Measurements from ENCODE around the gene CDKN2B-AS1. TPM values are rescaled to one million over a fixed set of nuclear protein-coding genes. Genes with fewer than 3 reads are reported as not detected.
"Not testable (repeated sequence)": the region's sequence is repeated elsewhere in the genome, so short reads cannot be mapped to it uniquely, and the experiment has no call there.

The CDKN2B-AS1 gene
- under 1 TPM in 2 of 4 donors, not detected in 2; 0.72 to 0.93 TPM for total RNA-seq

DNA sequence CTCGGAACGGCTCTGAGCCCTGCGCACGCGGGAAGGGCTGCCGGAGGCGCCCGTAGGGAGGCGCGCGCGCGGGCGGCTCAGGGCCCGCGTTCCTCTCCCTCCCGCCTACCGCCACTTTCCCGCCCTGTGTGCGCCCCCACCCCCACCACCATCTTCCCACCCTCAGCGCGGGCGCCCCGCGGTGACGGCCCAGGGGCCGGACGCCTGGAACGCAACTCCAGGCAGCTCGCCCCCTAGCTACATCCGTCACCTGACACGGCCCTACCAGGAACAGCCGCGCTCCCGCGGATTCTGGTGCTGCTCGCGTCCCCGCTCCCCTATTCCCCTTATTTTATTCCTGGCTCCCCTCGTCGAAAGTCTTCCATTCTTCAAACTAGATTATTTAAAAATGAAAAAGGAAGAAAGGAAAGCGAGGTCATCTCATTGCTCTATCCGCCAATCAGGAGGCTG is at the start of gene CDKN2B-AS1:
Gene CDKN2B-AS1, plus strand, starts transcription at position 236 of the 450 bp plus-strand sequence.
- TF ChIP-seq, protein P1, sequence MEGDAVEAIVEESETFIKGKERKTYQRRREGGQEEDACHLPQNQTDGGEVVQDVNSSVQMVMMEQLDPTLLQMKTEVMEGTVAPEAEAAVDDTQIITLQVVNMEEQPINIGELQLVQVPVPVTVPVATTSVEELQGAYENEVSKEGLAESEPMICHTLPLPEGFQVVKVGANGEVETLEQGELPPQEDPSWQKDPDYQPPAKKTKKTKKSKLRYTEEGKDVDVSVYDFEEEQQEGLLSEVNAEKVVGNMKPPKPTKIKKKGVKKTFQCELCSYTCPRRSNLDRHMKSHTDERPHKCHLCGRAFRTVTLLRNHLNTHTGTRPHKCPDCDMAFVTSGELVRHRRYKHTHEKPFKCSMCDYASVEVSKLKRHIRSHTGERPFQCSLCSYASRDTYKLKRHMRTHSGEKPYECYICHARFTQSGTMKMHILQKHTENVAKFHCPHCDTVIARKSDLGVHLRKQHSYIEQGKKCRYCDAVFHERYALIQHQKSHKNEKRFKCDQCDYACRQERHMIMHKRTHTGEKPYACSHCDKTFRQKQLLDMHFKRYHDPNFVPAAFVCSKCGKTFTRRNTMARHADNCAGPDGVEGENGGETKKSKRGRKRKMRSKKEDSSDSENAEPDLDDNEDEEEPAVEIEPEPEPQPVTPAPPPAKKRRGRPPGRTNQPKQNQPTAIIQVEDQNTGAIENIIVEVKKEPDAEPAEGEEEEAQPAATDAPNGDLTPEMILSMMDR (IDR thresholded peaks at IDR 0.05) = no peak
- DNase-seq (ENCODE audit: low spot score) = no peak

DNA sequence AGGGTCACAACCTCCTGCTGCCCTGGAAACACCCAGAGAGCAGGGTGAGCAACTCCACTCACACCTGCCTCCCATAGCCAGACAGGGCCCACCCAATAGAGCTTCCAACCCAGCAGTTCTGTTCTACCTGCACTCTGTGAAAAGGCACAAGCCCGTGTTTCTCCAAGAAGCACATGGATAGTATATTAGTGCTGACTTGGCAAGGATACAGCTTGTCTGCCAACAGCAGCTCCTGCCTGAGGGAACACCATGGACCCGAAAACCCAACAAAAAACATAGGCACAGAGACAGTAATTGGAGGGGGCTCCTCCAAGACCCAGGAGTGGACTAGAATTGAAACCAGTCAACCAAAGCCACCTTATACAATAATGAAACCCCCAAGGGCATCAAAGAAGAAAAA is 49.0 kb upstream of the CDKN2B-AS1 start:
- ATAC-seq (ENCODE audit: low FRiP score) (no peak), DNase-seq (ENCODE audit: low spot score) (no peak)
- TF ChIP-seq, protein P1 (IDR thresholded peaks at IDR 0.05) = no peak

More for the DNA sequence above, at the start of gene CDKN2B-AS1:
- ATAC-seq (ENCODE audit: low FRiP score) = peak; percentile 43

DNA sequence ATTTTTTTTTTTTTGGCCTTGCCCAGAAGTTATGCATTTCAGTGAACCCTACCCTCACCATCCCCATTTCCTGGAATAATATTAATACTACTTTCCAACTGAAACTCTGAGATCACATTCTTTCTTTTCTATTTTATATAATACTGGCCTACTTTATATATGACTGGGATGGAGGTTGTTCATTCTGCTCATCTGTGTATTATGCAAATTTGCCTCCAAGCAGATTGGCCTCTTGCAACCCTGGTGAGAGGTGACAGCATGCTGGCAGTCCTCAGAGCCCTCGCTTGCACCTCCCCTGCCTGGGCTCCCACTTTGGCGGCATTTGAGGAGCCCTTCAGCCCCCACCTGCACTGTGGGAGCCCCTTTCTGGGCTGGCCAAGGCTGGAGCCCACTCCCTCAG is 35.8 kb upstream of the CDKN2B-AS1 start:
- no peak for DNase-seq (ENCODE audit: low spot score)
- TF ChIP-seq, protein P1 (IDR thresholded peaks at IDR 0.05) = no peak
- ATAC-seq (ENCODE audit: low FRiP score) = no peak

DNA sequence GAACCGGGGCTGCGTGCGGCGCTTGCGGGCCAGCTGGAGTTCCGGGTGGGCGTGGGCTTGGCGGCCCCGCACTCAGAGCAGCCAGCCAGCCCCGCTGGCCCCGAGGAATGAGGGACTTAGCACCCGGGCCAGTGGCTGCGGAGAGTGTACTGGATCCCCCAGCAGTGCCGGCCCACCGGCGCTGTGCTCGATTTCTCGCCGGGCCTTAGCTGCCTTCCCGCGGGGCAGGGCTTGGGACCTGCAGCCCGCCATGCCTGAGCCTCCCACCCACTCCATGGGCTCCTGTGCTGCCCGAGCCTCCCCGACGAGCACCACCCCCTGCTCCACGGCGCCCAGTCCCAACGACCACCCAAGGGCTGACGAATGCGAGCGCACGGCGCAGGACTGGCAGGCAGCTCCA is 35.3 kb upstream of the CDKN2B-AS1 start:
- ATAC-seq (ENCODE audit: low FRiP score); DNase-seq (ENCODE audit: low spot score): not testable (repeated sequence)

DNA sequence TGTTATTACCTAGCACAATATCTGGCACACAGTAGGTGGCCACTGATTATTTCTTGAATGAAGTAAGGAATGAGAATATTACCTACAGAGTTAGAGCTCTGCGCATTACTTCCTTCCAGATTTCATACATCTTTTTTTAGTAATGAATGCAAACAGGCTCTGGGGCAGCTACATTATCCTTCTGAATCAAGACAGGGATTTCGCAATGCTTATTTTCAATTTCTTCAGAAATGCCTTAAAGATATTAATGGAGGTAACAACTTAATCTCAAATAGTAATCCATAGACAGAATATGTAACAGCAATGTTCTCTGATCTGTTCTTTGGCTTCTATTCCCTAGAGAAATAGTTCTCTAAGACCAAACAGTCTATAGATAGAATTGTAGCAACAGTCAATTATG is 33.0 kb upstream of the CDKN2B-AS1 start:
- no peak for DNase-seq (ENCODE audit: low spot score)
- ATAC-seq (ENCODE audit: low FRiP score) = no peak
- TF ChIP-seq, protein P1 (IDR thresholded peaks at IDR 0.05) = no peak

DNA sequence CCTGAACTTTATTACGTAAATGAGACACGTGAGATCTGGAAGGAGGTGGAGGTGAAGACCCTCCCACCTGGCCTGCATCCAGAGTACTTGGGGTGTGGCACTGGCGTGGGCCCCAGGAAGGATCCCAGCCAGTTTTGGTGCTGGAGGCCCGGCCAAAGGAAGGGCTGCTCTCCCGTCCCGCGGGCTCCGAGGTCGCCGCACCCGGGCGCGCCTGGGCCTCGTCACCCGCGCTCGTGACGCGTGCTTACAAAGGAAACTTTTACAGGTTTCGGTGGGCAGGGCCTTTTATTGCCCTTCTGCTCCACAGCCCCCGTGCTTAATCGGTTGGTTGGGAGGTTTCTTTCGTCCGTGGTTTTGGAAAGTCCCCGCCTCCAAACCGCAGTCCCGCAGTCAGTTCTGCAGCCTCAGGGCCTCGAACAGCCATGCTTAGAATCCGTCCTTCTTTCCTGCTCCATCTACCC is 29.6 kb upstream of the CDKN2B-AS1 start:
- ATAC-seq (ENCODE audit: low FRiP score) (peak; percentile 63), DNase-seq (ENCODE audit: low spot score) (no peak)
- TF ChIP-seq, protein P1 (IDR thresholded peaks at IDR 0.05) = no peak

DNA sequence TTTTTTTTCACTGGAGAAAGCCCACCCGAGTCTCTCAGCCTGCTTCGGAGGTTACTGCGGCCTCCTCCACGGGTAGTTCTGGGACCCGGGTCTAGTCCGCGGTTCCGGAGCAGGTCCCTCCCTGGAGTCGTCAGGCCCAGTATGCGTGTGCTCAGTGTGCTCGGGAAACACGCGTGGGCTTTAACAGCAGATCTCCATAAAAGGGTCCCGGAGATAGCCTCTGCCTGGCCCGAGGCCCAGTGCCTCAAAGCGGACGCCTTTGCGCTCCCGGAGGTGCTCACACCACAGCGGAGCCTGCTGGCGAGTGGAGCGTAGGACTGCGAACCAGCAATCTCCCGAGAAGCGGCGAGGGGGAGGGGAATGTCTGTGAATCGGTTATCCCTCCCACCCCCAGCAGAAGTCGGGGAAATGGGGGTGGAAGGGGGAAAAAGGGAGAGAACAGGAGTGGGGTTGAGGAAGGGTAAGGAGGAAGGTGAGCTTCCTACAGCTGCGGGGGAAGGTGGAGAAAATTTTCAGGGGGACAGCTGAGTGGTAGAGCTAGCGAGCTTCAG is 29.1 kb upstream of the CDKN2B-AS1 start:
- no peak for DNase-seq (ENCODE audit: low spot score)
- peak; percentile 69 for ATAC-seq (ENCODE audit: low FRiP score)
- TF ChIP-seq, protein P1 (IDR thresholded peaks at IDR 0.05) = no peak

All from omental fat pad (tissue), 4 donors.